Stomach smooth muscle (tissue), 2 donors: ENCODE results near the gene NAT9.

Experiments used
- H3K27ac ChIP-seq: one replicate; pipeline ENCODE4 v1.7.0; 2013; ENCODE audit warnings: mild to moderate bottlenecking, low read length, inconsistent platforms
- H3K27me3 ChIP-seq, 2 donors: one replicate each; pipeline ENCODE4 v1.7.0; 2013; ENCODE audit warnings: low read length in 2 of 2; ENCODE audit not compliant: insufficient read depth in 2 of 2, control insufficient read depth in 1 of 2
- H3K36me3 ChIP-seq, 2 donors: one replicate each; pipeline ENCODE4 v1.7.0; 2013; ENCODE audit warnings: low read length in 2 of 2; ENCODE audit not compliant: control insufficient read depth in 2 of 2, insufficient read depth in 2 of 2
- H3K4me1 ChIP-seq: one replicate; pipeline ENCODE4 v1.7.0; 2013; ENCODE audit warnings: low read length; ENCODE audit not compliant: control insufficient read depth, insufficient read depth
- H3K4me3 ChIP-seq, 2 donors: one replicate each; pipeline ENCODE4 v1.7.0; 2013; ENCODE audit warnings: low read length in 2 of 2
- H3K9ac ChIP-seq, 2 donors: one replicate each; pipeline ENCODE4 v1.7.0; 2013; ENCODE audit warnings: low read length in 2 of 2, mild to moderate bottlenecking in 1 of 2
- H3K9me3 ChIP-seq, 2 donors: one replicate each; pipeline ENCODE4 v1.7.0; 2013; ENCODE audit warnings: low read length in 2 of 2; ENCODE audit not compliant: control insufficient read depth in 2 of 2
- donor health status: healthy.
- donor health status: Pancreatic carcinoma.

The NAT9 gene

GRCh38 chr17:74752415-74752814 is 23.7 kb downstream of the NAT9 start:
- Histone ChIP-seq H3K27me3 (peaks cover 0 to 10% of the 10 kb centered on the region in 2 donors), H3K9ac (no peak overlapping the region), H3K9me3 (no peaks in the 10 kb centered on the region), H3K27ac (no peak overlapping the region), H3K4me3 (no peak overlapping the region), H3K4me1 (peaks cover 20% of the 10 kb centered on the region), H3K36me3 (no peaks in the 10 kb centered on the region)

GRCh38 chr17:74750327-74751069 is 25.6 kb downstream of the NAT9 start:
- Histone ChIP-seq H3K9me3 (no peaks in the 10 kb centered on the region), H3K36me3 (no peaks in the 10 kb centered on the region), H3K9ac (no peak overlapping the region), H3K27ac (no peak overlapping the region), H3K4me3 (peak overlapping the region in 1 of 2 donors; percentile 81), H3K27me3 (peaks cover 0 to 10% of the 10 kb centered on the region in 2 donors), H3K4me1 (peaks cover 20% of the 10 kb centered on the region)

GRCh38 chr17:74750039-74750326 is 26.2 kb downstream of the NAT9 start:
- Histone ChIP-seq H3K4me3 (peak overlapping the region in 1 of 2 donors; percentile 81), H3K4me1 (peaks cover 21% of the 10 kb centered on the region), H3K9ac (no peak overlapping the region), H3K27ac (no peak overlapping the region), H3K36me3 (no peaks in the 10 kb centered on the region), H3K27me3 (peaks cover 0 to 10% of the 10 kb centered on the region in 2 donors), H3K9me3 (no peaks in the 10 kb centered on the region)

GRCh38 chr17:74749279-74750038 is 26.7 kb downstream of the NAT9 start:
- no peaks in the 10 kb centered on the region for H3K9me3 ChIP-seq
- H3K4me3 ChIP-seq = peak overlapping the region; percentile 65 to 81
- H3K27ac ChIP-seq = no peak overlapping the region
- H3K36me3 ChIP-seq = no peaks in the 10 kb centered on the region
- H3K9ac ChIP-seq = peak overlapping the region; percentile 28 to 64
- peaks cover 0 to 12% of the 10 kb centered on the region in 2 donors for H3K27me3 ChIP-seq
- peaks cover 26% of the 10 kb centered on the region for H3K4me1 ChIP-seq

GRCh38 chr17:74748529-74749278 is 27.4 kb downstream of the NAT9 start, which contains the start of gene NHERF1:
TSS of gene NHERF1 (plus strand) at chr17:74748628. CDS start at chr17:74748847, 219 bp downstream.
- H3K4me1 ChIP-seq = peaks cover 26% of the 10 kb centered on the region
- no peak within 1 kb of the TSS for H3K27ac ChIP-seq
- peak within 1 kb of the TSS; percentile 38 to 64 for H3K9ac ChIP-seq
- H3K36me3 ChIP-seq = no peaks in the 10 kb centered on the region
- no peaks in the 10 kb centered on the region for H3K9me3 ChIP-seq
- H3K4me3 ChIP-seq = peak within 1 kb of the TSS; percentile 65 to 81
- H3K27me3 ChIP-seq = peaks cover 3 to 12% of the 10 kb centered on the region in 2 donors

- H3K9me3 ChIP-seq = no peaks in the 10 kb centered on the region
Measured at GRCh38 chr17:74748279-74748528, 27.9 kb downstream of the NAT9 start.

GRCh38 chr17:74746922-74747321 is 29.2 kb downstream of the NAT9 start:
- Histone ChIP-seq H3K9ac (no peak overlapping the region), H3K27ac (no peak overlapping the region), H3K27me3 (peaks cover 5 to 16% of the 10 kb centered on the region in 2 donors), H3K4me1 (peaks cover 29% of the 10 kb centered on the region), H3K9me3 (no peaks in the 10 kb centered on the region), H3K4me3 (no peak overlapping the region), H3K36me3 (no peaks in the 10 kb centered on the region)

More at GRCh38 chr17:74748279-74748528, 27.9 kb downstream of the NAT9 start:
- Histone ChIP-seq H3K9ac (no peak overlapping the region), H3K4me3 (peak overlapping the region; percentile 7 to 81), H3K27me3 (peaks cover 3 to 12% of the 10 kb centered on the region in 2 donors), H3K4me1 (peaks cover 26% of the 10 kb centered on the region), H3K27ac (no peak overlapping the region), H3K36me3 (no peaks in the 10 kb centered on the region)

- Histone ChIP-seq H3K4me1 (peaks cover 29% of the 10 kb centered on the region), H3K9ac (no peak overlapping the region), H3K27ac (no peak overlapping the region)
Measured at GRCh38 chr17:74746376-74746775, 29.8 kb downstream of the NAT9 start.

GRCh38 chr17:74745548-74746177 is 30.5 kb downstream of the NAT9 start:
- no peaks in the 10 kb centered on the region for H3K9me3 ChIP-seq
- peaks cover 10 to 22% of the 10 kb centered on the region in 2 donors for H3K27me3 ChIP-seq
- H3K36me3 ChIP-seq = no peaks in the 10 kb centered on the region
- H3K9ac ChIP-seq = no peak overlapping the region
- H3K27ac ChIP-seq = no peak overlapping the region
- H3K4me1 ChIP-seq = peaks cover 27% of the 10 kb centered on the region
- no peak overlapping the region for H3K4me3 ChIP-seq

More at GRCh38 chr17:74746376-74746775, 29.8 kb downstream of the NAT9 start:
- no peaks in the 10 kb centered on the region for H3K36me3 ChIP-seq
- H3K27me3 ChIP-seq = peaks cover 10 to 20% of the 10 kb centered on the region in 2 donors
- H3K4me3 ChIP-seq = no peak overlapping the region
- no peaks in the 10 kb centered on the region for H3K9me3 ChIP-seq

- H3K27ac ChIP-seq = no peak overlapping the region
- peaks cover 16 to 25% of the 10 kb centered on the region in 2 donors for H3K27me3 ChIP-seq
- H3K4me3 ChIP-seq = peak overlapping the region in 1 of 2 donors; percentile 60
- no peak overlapping the region for H3K9ac ChIP-seq
- no peaks in the 10 kb centered on the region for H3K9me3 ChIP-seq
- peaks cover 22% of the 10 kb centered on the region for H3K4me1 ChIP-seq
- no peaks in the 10 kb centered on the region for H3K36me3 ChIP-seq
Measured at GRCh38 chr17:74744714-74745547, 31.2 kb downstream of the NAT9 start.
